Bronchial epithelial cell (primary cell): Measurements from ENCODE around the gene TCHH. TPM values are rescaled to one million over a fixed set of nuclear protein-coding genes. Genes with fewer than 3 reads are reported as not detected.
A peak's percentile ranks its signal among the peaks of the same experiment; 100 is the strongest.

Experiments used
- DNase-seq: peaks from one replicate; pipeline ENCODE4 v3.0.0-alpha.2; 2010; ENCODE audit warnings: low read depth
- FAIRE-seq: peaks from 2 replicates; lab custom pipeline; 2011; peaks lifted over from hg19 to GRCh38; lab: Jason Lieb, UNC
- H3K27me3 ChIP-seq: 2 replicates; pipeline ENCODE4 v1.5.1; 2011; ENCODE audit warnings: low read length; ENCODE audit not compliant: control insufficient read depth, insufficient read depth
- H3K36me3 ChIP-seq: 2 replicates; pipeline ENCODE4 v1.5.1; 2011; ENCODE audit warnings: low read length; ENCODE audit not compliant: control insufficient read depth, insufficient read depth
- H3K4me3 ChIP-seq: 2 replicates; pipeline ENCODE4 v1.5.1; 2011; ENCODE audit warnings: mild to moderate bottlenecking, low read depth, low read length, control low read depth
- total RNA-seq: library from RNA; depleted of rRNA; stranded (reverse); fragments of >200 nt; gene quantifications from 2 replicates; pipeline ENCODE4 v1.2.1, GENCODE V29; 2014
- TF ChIP-seq, protein P1 (sequence below): IDR thresholded peaks from 2 replicates; pipeline ENCODE4 v1.5.1; 2011; ENCODE audit warnings: mild to moderate bottlenecking, moderate library complexity, low read length, control low read depth, inconsistent platforms; ENCODE audit not compliant: insufficient read depth, severe bottlenecking

Gene TCHH
- total RNA-seq, 1 donor from 2014 or later = under 0.01 TPM

DNA sequence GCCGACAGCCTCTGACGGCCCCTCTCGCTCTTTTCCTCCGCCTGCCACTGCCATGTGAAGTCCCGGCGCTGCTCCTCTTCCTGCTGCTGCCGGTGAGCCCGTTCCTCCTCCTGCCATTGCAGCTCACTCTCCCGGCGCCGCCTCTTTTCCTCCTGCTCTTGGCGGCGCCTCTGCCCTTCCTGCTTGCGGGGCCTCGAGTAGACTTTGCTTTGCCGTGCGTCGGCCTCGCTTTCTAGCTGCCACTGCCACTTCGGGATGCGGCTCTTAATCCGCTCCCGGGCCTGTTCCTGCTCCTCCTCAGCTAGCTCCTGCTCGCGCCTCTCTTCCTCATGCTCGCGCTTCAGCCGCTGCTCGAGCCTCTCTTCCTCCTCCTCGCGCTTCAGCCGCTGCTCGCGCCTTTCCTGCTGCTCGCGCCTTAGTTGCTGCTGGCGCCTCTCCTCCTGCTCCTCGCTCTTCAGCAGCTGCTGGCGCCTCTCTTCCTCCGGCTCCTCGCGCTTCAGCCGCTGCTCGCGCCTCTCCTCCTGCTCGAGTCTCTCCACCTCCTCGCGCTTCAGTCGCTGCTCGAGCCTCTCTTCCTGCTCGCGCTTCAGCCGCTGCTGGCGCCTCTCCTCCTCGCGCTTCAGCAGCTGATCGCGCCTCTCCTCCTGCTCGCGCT lies 4.3 kb downstream of the TCHH start:
- peaks cover 60% of the 10 kb centered on the region for H3K27me3 ChIP-seq
- no peaks in the 10 kb centered on the region for H3K36me3 ChIP-seq
- DNase-seq (peak; percentile 30), FAIRE-seq (no peak)
- H3K4me3 ChIP-seq = peak overlapping the region; percentile 38
- TF ChIP-seq, protein P1, sequence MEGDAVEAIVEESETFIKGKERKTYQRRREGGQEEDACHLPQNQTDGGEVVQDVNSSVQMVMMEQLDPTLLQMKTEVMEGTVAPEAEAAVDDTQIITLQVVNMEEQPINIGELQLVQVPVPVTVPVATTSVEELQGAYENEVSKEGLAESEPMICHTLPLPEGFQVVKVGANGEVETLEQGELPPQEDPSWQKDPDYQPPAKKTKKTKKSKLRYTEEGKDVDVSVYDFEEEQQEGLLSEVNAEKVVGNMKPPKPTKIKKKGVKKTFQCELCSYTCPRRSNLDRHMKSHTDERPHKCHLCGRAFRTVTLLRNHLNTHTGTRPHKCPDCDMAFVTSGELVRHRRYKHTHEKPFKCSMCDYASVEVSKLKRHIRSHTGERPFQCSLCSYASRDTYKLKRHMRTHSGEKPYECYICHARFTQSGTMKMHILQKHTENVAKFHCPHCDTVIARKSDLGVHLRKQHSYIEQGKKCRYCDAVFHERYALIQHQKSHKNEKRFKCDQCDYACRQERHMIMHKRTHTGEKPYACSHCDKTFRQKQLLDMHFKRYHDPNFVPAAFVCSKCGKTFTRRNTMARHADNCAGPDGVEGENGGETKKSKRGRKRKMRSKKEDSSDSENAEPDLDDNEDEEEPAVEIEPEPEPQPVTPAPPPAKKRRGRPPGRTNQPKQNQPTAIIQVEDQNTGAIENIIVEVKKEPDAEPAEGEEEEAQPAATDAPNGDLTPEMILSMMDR = no peak

DNA sequence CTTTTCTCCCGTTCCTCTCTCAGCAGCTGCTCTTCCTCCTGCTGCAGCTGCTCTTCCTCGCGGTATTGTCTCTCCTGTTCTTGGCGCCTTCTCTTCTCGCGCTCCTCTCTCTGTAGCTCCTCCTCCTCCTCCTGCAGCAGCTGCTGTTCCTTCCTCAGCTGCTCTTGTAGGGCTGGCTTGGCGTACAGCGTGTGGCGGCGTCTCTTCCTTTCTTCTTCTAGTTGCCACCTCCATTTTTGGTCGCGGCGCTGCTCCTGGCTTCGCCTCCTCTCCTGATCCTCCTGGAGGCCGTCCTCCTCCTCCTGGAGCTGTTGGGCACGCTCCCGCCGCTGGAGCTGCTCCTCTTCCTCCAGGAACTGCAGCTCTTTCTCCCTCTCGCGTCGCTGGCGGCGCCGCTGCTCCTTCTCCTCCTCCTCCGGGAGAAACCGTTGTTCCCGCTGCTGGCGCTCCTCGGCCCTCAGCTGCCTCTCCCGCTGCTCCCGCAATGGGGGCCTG lies 4.8 kb downstream of the TCHH start:
- Histone ChIP-seq H3K4me3 (peak overlapping the region; percentile 38), H3K27me3 (peaks cover 59% of the 10 kb centered on the region), H3K36me3 (no peaks in the 10 kb centered on the region)
- TF ChIP-seq, protein P1 = no peak
- DNase-seq (peak; percentile 49), FAIRE-seq (no peak)

DNA sequence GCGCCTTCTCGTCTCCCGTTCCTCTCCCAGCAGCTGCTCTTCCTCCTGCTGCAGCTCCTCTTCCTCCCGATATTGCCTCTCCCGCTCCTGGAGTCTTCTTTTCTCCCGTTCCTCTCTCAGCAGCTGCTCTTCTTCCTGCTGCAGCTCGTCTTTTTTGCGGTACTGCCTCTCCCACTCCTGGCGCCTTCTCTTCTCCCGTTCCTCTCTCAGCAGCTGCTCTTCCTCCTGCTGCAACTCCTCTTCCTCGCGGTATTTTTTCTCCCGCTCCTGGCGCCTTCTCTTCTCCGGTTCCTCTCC lies 5.3 kb downstream of the TCHH start:
- TF ChIP-seq, protein P1 = no peak
- DNase-seq (no peak), FAIRE-seq (no peak)
- peaks cover 57% of the 10 kb centered on the region for H3K27me3 ChIP-seq
- H3K4me3 ChIP-seq = peak overlapping the region; percentile 38
- no peaks in the 10 kb centered on the region for H3K36me3 ChIP-seq

DNA sequence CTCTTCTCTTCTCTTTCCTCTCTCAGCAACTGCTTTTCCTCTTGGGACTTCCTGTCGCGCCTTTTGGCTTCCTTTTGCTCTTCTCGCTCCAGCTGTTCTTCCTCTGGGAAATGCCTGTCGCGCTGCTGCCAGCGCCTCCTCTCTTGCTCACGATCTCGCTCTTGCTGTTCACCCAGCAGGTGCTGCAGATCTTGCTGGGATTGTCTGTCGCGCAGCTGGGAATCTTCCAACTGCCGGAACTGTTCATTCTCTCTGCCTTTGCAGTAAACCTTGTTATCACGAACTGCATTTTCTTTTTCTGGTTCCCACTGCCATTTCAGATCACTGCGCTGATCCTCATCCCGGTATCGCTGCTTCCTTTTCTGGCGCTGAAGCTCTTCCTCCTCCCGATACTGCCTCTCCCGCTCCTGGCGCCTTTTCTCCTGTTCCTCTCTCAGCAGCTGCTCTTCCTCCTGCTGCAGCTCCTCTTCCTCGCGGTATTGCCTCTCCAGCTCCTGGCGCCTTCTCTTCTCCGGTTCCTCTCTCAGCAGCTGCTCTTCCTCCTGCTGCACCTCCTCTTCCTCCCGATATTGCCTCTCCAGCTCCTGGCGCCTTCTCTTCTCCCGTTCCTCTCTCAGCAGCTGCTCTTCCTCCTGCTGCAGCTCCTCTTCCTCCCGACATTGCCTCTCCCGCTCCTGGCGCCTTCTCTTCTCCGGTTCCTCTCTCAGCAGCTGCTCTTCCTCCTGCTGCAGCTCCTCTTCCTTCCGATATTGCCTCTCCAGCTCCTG lies 5.8 kb downstream of the TCHH start:
- H3K36me3 ChIP-seq = no peaks in the 10 kb centered on the region
- peak overlapping the region; percentile 38 for H3K4me3 ChIP-seq
- no peak for DNase-seq
- peaks cover 58% of the 10 kb centered on the region for H3K27me3 ChIP-seq
- FAIRE-seq = peak; percentile 7
- TF ChIP-seq, protein P1 = no peak

DNA sequence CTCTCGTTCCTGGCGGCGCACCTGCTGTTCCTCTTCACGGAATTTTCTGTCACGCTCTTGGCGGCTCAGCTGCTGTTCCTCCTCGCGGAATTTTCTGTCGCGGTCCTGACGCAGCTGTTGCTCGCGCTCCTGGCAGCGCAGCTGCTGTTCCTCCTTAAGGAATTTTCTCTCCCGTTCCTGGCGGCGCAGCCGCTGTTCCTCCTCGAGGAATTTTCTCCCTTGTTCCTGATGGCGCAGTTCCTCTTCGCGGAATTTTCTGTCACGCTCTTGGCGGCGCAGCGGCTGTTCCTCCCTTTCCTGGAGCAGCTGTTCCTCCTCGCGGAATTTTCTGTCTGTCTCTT lies 6.4 kb downstream of the TCHH start:
- TF ChIP-seq, protein P1 = no peak
- Histone ChIP-seq H3K36me3 (no peaks in the 10 kb centered on the region), H3K27me3 (peaks cover 53% of the 10 kb centered on the region), H3K4me3 (peak overlapping the region; percentile 28)
- DNase-seq (no peak), FAIRE-seq (no peak)
